SHP77 (cell line): ENCODE data around the gene TANC1.
"Not testable (repeated sequence)": the region's sequence is repeated elsewhere in the genome, so short reads cannot be mapped to it uniquely, and the experiment has no call there.

ENCODE experiments used
- DNase-seq, 2 experiments: peaks; one replicate each; lab custom pipeline; 2025; lab: John Stamatoyannopoulos, UW

Gene TANC1

GRCh38 chr2:159029936-159030335 lies 61.5 kb downstream of the TANC1 start:
- no peak for DNase-seq

GRCh38 chr2:159030674-159031380 lies 62.4 kb downstream of the TANC1 start:
- no peak for DNase-seq

GRCh38 chr2:159032146-159032545 lies 63.7 kb downstream of the TANC1 start:
- DNase-seq, result no peak

DNA sequence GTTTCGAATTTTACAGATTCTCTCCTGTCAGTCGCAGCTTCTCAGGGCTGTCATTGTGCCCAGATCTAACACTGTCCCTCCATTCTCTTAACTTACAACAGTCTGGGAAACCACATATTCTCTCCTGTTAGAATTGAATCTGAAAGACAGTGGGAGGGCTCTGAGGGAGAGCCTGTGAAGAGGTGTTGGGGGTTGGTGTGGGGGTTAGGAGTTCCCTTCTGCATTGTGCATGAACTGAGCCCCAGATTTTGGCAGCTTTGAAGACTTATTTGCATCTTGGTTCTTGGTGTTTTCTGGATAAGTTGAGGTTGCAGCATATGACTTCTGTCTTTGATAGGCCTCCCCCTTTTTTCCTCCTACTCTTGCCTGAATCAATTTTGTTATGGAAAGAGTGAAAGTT lies 64.1 kb downstream of the TANC1 start:
- no peak for DNase-seq

DNA sequence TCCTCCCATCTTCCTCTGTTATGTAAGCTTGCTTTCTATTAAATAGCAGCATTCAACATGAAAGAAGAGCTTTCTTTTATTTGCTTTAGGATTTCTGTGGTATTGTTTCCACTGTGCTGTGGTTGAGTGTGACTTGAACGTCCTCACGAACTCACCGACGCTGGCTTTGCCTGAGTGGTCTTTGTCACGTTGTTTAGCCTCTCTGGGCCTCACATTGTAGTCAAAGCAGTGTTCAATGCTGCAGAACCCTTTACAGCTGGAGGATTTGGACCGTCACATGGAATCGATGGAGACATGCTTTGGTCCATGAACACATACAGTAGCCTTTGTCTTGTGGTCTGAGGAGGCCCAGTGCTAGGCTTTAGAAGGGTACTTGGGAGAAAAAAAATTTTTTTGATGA lies 66.3 kb downstream of the TANC1 start:
- no peak for DNase-seq

GRCh38 chr2:159035790-159036411 lies 67.5 kb downstream of the TANC1 start:
- DNase-seq, result peak in 1 of 2 experiments; percentile 45

DNA sequence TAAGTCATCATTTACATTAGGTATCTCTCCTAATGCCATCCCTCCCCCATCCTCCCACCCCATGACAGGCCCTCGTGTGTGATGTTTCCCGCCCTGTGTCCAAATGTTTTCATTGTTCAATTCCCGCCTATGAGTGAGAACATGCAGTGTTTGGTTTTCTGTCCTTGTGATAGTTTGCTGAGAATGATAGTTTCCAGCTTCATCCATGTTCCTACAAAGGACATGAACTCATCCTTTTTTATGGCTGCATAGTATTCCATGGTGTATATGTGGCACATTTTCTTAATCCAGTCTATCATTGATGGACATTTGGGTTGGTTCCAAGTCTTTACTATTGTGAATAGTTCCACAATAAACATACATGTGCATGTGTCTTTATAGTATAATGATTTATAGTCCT lies 68.0 kb downstream of the TANC1 start:
- not testable (repeated sequence) for DNase-seq

DNA sequence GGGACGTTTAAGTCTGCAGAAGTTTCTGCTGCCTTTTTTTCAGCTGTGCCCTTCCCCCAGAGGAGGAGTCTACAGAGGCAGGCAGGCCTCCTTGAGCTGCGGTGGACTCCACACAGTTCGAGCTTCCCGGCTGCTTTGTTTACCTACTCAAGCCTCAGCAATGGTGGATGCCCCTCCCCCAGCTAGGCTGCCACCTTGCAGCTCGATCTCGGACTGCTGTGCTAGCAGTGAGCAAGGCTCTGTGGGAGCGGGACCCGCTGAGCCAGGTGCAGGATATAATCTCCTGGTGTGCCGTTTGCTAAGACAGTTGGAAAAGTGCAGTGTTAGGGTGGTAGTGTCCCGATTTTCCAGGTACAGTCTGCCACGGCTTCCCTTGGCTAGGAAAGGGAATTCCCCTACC lies 72.9 kb downstream of the TANC1 start:
- peak in 1 of 2 experiments; percentile 23 for DNase-seq

GRCh38 chr2:159042115-159042850 lies 73.8 kb downstream of the TANC1 start:
- no peak for DNase-seq

DNA sequence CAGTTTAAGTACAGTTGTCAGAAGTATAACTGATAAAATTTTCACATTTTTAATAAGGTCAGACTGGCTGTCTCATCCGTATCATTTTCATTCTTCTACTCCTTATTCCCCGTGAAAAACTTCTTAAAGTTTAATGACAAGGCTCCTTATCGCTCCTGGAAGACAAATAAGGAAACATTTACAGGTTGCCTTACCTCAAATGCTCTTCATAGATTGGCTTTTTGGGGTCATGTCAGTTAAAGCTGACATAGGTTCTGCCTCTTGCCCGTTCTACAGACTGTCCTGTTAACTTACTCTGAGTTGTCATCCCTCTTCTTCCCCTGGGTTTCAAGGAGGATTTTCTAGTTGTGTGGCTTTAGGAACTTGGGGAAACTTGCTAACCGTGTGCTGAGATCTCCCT lies 75.3 kb downstream of the TANC1 start:
- no peak for DNase-seq

GRCh38 chr2:159044804-159045286 lies 76.4 kb downstream of the TANC1 start:
- no peak for DNase-seq

- DNase-seq, result no peak
Observed at GRCh38 chr2:159045545-159046454, 77.4 kb downstream of the TANC1 start.

DNA sequence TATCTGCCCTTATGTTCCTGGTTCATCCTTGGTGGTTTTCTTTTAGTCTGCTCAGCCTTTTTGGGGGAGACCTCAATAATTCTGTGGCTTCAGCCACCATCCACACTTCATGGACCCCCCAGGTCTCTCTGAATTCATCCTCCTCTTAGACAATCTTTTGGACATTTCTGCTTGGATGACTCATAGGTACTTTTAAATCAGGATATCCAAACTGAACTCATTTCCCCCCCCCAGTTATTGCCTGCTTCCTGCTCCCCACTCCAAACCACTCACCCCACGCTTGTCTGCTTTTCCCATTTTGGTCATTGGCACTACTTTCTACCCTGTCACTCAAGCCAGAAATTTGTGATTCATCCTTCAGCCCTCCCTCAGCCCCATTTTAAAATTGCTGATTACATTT lies 78.5 kb downstream of the TANC1 start:
- no peak for DNase-seq

DNA sequence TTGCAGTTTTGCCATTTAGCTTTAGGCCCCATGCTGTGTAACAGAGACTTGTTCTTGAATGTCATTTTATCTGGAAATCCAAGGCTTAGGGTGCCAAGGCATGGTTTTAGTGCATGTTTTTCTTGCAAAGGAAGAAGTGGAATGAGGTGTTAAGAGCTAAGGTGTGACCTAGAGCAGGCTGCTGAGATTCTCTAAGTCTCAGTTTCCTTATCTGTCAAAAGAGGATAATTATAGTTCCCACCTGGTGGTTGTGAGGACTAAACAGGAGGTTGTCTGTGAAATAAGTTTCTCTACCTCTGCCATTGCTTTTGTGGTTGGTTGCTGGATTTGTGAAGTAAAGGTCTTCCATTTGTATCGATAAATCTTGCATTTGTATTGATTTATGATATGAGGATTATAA lies 82.0 kb downstream of the TANC1 start:
- DNase-seq, result no peak

DNA sequence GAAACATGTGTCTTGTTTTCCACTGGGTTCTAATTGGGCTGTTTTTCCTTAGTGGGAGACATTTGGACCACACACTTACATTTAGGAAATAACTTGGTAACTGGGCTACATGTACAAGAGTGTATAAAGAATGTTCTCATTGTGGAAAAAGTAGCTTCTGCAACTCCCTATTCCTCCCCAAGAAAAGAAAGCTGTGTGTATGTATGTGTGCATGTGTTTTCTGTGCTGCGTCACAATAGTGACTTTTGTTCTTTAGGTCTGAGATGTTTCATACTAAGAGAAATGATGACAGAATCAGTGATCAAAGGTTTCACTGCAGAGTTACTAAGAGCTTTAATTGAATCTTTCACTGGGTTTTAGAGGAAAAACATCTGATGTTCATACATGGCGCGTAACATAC lies 82.7 kb downstream of the TANC1 start:
- DNase-seq, result no peak

DNA sequence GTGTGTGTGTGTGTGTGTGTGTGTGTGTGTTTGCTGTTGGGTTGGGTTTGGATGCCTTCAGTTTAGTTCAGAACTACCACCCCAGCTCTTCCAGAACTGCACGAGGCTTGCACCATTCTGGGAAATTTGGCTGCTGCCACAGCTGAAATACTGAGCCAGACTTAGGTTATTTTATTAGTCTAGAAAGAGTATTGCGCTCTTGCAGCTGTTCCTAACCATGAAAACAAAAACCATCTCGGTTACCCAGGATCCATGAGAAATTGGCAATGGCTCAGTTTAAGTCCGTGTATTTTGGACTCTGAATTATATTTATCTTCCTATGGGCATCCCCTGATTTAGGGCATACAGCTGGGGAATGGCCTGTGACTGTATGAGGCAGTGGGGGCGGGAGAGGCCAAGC lies 83.2 kb downstream of the TANC1 start:
- DNase-seq, result no peak

GRCh38 chr2:159052157-159052601 lies 83.7 kb downstream of the TANC1 start:
- DNase-seq, result no peak

DNA sequence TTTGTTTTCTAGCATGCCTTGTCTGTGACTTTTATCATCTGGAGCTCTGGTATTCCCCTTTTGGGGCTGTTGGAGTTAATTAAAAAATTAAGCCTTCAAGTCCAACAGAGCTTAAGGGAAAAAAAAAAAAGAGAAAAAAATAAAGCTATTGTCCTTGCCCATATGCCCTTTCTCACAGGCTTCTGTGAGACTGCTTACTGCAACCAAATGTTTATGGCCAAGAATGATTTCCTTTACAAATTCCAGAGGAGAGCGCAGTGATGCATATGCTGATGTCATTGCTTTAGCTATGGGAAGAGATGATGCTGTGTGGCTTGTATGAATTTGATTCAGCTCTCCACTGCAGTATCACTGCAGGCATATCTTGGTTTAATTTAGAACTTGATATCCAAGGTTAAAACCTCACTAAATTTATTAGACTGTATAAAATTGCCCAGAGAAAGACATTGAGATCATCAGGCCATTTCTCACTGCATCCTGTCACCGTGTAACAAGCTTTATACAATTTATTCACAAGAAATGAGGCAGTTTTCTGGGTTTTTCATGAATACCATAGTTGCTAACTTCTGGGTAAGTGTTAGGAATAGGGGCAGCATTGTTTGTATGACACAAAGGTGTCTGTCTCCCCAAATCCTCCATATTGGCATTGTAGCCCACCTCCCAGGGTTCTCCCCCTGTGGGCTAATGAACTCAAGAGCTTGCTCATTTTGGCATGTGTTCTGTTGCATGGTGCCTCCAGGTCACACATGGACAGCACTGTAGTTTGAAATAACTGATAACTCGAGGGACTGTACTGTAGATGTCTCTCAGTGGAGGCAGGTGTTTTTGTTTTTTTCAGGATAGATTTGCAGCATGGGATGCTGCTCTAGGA lies 85.0 kb downstream of the TANC1 start:
- DNase-seq, result no peak

DNA sequence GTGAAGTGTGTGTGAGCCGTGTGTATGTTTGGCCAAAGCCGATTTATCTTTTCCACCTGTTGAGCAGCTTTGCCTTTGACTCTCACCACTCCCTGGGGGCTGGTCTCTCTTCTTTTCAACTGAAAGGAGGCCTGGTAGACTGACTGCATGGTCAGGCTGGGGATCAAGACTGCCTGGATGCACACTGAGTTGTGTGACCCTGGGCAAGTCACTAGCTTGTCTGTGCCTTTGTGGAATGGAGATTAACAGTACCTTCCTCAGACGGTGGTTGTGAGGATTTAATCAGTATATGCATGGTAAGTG lies 85.5 kb downstream of the TANC1 start:
- no peak for DNase-seq

DNA sequence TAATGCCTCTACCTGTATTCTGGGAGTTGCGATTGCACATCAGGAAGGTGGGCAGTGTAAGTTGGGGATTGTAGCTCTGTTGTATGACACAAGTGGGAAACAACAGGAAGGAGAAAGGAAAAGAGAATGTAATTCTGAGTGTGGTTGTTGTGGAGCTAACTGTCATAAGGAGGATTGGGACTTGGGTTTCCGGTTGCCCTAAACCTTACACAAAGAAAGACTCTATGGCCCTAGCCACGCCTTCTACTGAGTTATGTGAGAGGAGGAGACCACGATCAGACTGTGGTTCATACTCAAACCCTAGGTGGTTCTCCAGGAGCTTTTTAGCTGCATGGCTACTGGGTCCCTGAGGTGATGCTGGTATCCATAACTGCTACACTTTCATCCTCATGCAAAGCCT lies 86.5 kb downstream of the TANC1 start:
- DNase-seq, result no peak

DNA sequence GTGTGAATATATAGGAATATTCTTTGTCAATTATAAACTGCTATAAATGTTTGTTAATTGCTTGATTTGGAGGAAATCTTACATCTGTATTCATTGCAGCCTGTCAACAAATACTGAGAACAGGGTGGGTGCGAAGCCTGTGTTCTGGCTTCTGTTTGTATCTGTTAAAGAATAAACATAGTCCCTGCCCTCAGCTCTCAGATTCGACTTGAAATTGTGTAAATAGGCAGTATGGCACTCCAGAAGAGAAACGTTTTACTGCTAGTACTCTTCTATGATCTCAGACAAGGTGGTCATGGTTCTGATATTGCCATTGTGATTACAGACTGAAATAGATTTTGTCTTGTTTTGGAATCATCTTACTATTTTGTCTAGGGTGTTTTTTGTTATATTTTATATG lies 92.1 kb downstream of the TANC1 start:
- no peak for DNase-seq
